ENCODE data around the gene GRK3.

GRK3 gene

DNA sequence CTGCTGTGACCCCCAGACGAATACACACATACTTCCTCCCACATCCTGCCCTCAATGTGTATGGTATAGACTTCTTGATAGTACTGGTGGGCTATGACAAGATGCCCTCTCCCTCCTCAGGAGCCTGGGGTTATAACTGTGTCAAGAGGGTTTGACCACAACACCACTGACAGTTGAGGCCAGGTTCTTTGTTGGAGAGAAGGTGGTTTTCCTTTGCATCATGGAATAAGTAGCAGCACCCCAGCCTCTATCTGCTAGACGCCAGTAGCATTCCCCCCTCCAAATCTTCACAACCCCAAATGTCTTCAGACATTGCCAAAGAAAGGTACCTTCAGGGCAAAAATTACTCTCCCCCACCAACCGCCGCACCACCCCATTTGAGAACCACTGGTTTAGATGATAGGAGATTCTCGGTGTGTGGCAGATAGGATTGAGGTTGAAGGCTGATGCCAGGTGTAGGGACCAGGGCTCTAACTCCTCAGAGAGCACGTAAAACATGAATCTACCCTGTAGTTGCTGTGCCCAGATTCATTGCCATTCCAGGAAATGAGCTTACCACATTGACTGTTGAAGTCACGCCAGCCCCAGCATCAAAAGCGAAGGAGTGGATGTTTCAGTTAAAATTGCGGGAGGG, 172.0 kb downstream of the GRK3 start:
- no peak for DNase-seq (ENCODE audit: low spot score)

DNA sequence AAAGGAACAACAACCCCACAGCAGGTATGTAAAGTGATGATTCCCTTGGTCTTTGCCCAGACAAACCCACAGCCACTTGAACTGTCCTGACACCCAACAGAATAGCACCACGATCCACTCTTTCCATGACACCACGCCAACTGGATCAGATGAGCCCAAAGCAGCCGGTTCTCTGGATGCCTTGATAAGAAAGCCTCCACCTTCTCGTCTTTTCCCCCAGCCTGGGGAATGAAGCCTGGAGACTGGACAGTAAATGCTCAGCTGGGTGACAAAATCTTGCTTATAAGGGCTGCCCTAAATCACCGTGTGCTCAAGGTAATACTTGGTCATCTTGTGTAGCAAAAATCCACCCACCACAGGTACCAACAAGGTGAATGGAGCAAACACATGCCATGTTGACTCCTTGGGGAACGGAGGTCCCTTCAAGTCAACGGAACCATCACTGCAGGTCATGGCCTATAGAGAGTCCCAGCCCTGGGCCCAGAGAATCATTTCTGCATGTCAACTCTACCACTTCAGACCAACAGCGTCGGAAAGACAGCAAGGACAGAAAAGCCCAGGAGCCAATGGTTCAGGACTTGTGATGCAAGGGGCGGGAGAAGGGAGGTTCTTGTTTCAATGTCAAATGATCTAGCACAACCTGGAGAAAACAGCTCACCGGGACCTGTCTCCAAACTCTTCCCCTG, 175.3 kb downstream of the GRK3 start:
- no peak for DNase-seq (ENCODE audit: low spot score)

DNA sequence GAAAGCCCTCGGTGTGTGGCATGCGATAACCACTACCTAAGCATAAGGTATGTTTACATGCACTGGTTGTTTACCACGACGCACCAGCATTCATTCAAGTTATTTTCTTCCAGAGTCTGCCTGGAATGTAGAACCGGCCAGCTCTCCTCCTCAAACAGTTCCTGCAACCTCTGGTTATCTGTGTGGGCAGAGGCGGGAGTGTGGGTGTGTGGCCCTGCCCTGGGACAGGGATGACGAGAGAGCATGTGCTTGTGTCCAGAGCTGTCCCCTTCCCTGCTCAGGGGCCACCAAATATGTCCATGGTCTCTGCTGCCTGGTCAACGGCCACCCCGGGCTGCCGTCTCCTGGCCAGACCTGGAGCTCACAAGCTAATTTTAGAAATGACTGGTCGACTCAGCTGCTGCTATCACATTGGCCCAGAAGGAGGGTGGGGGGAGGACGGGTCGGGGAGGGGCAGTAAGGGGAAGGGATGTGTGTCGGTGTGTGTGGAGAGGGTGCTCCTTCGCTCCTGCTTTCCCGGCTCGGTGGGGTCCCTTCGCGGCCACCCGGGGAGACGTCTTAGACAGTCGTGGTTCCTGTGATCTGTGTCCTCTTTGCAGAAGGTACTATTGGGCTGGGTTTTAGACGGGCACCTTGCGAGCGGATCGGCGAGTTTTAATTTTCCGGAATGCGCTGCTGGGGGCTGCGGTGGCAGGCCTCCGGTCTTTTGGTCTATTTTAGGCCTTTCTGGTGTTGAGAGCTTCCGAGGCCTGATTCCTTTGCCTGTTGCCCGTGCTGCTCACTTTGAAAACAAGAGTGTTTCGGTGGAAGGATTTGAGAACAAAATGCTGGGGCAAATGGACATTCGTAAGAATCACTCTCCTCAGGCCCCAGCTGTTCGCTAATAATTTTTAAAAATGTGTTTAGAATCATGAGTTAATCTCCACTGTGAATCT, 177.5 kb downstream of the GRK3 start, which contains the start of gene MYO18B:
Gene MYO18B, plus strand, starts transcription at position 497 of the 935 bp plus-strand sequence. CDS start 18,905 bp downstream, outside the sequence.
- no peak for DNase-seq (ENCODE audit: low spot score)

DNA sequence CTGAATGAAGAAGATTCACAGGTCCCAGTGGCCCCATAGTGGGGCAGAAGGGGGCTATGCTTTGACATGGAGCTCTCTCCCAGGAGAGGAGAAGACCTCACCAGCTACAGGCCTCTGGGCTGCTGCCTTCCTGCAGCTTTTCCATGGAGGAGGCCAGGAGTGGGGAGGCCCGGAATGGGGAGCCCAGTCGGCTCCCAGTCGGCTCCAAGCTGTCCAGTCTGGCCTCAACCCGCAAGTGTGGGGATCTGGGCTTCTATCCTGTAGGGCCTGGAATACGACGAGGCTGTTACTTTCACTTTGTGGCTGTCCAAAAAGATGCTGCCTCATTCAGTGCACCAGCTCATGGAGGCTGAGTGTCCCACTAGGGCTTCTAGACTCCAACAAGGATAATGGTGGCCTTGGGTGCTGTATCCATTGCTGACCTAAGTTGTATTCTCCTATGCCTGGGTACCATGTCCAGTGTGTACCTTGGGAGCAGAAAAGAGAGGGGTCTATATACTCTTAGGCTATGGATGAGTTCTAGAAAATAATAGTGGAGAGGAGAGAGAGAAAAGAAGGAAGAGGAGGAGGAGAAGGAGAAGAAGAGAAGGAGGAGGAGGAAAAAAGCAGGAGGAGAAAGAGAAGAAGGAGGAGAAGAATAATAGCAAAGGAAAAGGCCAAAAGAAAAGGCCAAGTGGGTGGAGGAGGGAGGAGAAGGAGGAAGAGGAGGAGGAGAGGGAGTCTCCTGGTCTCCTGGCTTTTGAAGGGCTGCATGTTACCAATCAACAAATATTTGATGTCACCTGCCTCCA, 178.6 kb downstream of the GRK3 start:
- no peak for DNase-seq (ENCODE audit: low spot score)

DNA sequence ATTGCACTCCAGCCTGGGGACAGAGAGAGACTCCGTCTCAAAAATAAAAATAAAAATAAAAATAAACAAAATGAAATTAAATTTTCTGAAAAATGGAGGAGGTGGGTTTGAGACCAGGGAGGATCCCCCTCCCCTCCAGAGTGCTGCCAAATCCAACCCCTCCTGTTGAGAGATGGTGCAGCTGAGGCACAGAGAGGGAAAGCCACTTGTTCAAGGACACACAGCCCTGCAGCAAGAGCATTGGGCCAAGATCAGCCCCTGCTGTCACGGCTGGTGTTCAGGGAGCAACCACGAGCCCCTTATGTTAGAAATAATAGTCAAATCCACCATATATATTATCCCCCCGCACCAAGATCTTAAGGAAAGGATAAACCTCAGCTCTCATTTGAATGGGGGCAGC, 180.2 kb downstream of the GRK3 start:
- no peak for DNase-seq (ENCODE audit: low spot score)

DNA sequence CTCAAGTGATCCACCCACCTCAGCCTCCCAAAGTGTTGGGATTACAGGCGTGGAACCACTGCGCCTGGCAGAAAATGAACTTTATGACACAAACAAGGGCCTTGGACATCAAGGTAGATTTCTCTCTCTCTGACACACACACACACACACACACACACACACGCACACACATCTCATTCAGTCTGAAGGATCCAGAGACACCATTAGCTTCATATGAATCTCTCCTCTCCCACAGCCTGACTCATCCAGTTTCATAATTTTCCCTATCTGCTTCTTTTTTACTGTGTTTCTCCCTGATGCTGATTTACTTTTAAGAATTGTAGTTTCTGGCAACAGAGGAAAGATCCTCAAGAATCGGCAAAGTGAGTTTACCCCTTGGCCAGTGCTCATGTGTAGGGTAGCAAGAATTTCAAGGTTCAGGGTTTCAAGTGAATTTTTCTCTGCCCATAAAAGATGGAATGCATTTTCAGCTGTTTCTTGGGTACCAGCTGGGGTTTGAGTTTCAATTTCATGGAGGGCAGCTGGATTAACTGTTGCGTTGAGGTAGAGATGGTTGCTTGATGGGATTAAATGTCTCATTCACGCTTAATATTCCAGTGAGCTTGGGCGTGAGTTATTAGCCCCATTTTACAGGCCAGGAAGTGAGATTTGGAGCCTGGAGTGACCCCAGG, 181.0 kb downstream of the GRK3 start:
- DNase-seq (ENCODE audit: low spot score), result no peak

DNA sequence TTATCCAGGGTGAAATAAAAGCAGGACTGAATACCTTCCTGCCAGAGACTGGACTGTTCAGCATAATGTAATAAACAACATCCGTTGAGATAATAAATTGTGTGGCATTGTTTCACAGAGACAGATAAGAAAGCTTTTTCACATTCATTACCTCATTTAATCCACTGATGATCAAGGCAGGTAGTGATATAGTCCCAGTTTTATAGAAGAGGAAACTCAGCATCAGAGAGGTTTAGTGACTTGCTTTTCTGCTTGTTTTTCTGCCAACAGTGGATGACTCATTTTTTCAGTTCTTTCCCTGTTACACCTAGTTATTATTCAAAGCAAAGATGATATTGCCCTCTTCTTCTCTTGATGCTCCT, 181.5 kb downstream of the GRK3 start:
- DNase-seq (ENCODE audit: low spot score), result no peak

DNA sequence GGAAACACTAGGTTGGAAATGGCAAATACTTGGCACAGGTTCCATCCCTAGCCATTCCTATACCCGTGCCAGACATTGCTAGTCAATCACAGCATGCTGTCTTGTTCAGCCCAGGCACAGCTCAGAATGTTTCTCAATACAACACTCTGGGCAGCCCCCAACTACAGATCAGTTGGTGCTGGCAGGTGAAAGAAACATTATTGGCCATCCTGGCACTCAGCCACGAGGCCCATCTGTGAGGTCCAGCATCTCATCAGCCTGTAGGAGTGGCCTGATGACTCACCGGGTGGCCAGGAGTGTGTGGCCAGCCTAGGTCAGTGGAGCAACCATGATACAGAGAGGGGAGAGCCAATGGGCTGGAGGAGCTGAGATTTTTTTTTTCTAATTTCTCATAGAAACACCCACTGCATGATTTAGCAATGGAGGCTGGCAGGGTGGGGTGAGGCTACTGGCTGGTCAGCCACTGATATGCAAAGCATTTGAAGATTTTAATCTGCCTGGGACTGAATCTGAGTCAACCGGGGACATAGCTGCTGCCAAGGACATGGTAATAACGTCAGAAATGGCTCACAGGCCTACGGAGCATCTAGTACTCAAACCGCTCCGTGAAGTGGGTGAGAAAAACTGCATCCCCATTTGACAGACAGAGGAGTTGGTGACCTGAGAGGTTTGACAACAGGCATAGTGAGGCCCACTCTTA, 182.9 kb downstream of the GRK3 start:
- peak; percentile 48 for DNase-seq (ENCODE audit: low spot score)

DNA sequence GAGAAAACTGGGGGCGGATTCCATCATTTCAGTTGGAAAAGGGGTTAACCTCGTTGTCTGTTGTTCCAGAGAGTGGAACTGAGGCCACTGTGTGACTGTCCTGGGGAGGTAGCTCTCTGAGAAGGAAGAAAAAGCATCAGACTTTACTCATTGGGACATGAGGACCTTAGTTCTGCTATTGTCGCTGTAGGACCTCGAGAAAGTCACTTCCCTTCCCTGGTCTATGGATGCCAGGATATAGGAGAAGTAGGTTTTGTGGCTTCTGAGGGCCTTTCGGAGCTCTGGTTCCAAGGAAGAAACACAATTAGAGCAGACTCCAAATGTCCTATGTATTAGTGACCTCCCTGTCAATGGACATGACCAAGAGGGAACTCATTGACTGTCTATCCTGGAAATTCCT, 183.7 kb downstream of the GRK3 start:
- DNase-seq (ENCODE audit: low spot score), result no peak

DNA sequence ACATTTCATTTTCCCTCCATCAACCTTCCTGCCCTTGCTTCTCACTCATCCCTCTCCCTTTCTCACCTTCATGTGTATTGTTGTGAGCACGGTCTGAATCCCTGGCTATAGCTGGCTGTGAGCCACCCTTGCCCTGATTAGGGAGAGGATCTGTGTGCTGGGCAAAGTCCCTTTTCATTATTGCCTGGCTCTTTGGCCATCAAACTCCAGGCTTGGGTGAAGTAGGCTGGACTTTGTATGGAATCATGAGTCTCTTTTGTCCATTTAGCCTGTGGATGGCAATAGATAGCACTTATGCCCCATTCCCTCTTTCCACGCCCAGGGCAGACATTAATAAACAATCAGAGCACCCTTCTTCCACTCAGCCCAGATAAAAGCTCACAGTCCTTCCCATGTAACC, 184.2 kb downstream of the GRK3 start:
- DNase-seq (ENCODE audit: low spot score), result no peak

DNA sequence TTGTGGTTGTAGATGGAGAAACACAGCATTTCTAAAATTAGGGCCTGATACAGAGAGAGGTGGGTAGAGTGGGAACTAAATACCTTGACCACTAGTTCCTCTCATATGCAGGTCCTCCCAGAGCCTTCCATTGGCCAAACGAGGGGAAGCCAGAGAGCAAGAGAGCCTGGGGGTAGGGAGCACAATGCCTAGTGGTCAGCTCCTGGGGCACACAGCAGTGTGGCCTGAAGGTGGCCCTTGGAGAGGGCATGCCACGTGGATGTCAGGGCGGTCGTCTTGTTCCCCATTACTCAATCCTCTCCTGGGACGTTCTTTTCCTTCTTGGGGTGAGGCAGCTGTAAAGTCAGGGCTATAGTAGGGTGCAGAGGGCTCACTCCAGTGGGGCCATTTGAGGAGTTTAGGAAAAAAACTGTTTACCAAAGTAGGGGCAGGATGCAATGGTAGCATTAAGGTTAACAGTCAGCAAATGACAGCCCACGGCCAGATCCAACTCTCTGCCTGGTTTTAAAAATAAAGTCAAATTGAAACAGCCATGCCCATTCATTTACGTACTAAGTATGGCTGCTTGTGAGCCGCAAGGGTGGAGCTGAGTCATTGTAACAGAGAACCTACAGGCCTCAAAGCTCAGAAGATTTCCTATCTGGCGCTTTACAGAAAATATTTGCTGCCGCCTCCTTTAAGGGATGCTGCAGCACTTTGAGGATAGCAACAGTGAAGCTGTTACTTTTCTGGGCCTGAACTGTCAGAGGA, 185.1 kb downstream of the GRK3 start:
- DNase-seq (ENCODE audit: low spot score), result no peak

DNA sequence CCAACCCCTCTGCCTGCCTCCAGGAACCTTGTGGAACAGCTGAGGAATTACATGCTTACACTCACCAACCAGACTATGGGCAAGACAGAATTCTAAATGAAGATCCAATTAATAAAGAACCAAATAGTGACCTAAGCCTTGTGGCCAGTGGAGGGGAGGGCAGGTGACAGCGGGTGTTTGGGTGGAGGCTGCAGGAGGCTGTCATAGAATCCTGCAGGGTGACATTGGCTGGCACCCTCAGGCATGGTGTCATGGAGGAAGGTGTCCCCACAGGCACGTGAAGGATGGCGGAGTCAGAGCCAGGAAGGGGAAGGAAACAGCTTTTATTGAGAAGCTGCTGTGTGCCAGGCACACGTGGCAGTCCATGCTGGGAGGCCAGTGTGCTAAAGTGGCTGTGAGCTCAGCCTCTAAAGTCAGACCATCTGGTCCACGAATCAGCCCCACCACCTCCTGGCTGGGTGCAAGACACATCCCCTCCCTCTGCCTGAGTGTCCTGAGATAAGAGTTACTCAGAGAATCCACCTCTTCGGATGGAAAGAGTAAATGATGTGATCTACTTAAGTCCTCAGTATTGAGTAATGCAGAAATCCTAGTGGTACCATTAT, 186.2 kb downstream of the GRK3 start:
- no peak for DNase-seq (ENCODE audit: low spot score)

DNA sequence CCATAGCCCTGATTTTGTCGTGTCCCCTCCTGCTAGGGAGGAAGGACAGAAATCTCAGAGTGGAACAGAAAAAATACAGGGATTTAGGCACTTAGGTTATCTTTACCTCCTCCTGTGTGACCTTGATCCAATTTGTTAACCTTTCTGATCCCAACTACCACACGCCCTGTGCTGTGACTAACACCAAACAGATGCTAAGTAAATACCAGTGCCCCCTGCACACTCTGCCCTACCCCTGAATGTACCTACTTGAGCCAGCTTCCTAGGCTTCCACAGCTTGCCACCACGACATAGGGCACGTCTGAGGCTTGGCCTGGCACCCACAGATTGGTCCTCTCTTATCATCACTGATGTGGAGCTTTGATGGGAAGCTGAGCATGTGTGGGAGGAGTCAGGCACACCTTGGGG, 186.7 kb downstream of the GRK3 start:
- no peak for DNase-seq (ENCODE audit: low spot score)

DNA sequence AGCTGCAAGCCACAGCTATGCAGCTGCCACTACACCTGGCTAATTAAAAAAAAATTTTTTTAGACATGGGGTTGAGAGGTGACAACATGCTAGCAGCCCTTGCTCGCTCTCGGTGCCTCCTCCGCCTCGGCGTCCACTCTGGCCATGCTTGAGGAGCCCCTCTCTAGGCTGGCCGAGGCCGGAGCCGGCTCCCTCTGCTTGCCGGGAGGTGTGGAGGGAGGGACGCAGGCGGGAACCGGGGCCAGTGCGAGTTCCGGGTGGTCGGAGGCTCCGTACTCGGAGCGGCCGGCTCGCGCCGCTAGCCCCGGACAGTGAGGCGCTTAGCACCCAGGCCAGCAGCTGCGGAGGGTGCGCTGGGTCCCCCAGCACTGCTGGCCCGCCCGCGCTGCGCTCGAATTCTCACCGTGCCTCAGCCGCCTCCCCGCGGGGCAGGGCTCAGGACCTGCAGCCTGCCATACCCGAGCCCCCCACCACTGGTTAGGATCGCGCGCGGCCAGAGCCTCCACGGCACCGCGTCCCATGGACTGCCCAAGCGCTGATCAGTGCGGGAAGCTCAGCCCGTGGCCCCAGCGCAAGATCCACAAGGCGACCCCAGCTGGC, 188.2 kb downstream of the GRK3 start:
- DNase-seq (ENCODE audit: low spot score), result no peak

DNA sequence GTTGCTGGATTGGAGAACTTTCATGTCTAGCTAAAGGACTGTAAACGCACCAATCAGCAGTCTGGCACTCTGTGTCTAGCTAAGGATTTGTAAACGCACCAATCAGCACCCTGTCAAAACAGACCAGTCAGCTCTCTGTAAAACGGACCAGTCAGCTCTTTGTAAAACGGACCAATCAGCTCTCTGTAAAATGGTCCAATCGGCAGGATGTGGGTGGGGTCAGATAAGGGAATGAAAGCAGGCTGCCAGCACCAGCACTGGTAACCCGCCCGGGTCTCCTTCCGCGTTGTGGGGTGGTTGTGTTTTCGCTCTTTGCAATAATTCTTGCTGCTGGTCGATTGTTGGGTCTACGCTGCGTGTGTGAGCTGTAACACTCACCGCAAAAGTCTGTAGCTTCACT, 188.8 kb downstream of the GRK3 start:
- DNase-seq (ENCODE audit: low spot score), result no peak

DNA sequence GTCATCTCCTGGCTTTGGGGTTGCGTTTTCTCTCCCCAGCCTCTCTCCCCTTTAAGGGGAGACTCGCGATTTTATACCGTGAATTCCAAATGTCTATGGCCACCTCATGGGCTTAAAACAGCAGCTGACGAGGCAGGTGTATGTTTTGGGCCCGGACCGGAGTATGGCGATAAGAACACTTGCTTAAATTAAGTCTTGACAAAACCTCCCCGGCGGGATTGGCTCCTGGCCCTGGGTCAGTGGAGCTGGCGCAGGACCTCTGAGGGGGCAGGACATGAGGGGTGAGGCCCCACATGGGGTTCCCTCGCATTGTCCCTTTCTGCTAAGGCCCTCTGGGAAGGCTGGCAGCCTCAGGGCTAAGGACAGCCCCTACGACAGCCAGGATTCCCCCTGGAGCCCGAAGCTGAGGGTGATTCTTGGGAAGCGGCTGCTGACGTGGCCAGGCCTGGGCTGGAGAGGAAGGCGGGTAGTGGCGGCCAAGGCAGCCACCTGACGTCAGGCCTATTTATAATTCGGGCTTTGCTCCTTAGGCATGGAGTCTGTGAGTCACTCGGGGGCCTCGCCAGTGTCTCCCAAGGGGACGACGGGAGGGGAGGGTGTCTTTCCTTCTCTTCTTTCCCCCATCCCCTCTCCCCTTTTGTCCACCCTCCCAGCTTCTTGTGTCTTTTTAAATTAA, 190.2 kb downstream of the GRK3 start:
- no peak for DNase-seq (ENCODE audit: low spot score)

DNA sequence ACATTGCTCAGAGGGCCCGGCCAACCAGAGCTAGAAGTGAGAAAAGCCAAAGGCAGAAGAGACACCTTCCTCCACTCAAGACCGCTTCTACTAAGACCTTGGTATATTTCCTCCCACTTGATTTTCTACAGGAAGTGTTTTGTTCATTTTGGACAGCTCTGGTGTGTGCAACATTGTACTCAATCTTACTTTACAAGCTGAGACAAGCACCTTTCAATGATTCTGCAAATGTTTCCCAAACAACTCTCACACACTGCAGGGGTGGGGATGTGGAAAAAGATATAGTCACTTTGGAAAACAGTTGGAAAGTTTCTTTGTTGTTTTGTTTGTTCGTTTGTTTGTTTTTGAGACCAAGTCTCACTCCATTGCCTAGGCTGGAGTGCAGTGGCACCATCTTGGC, 193.2 kb downstream of the GRK3 start:
- DNase-seq (ENCODE audit: low spot score), result no peak

DNA sequence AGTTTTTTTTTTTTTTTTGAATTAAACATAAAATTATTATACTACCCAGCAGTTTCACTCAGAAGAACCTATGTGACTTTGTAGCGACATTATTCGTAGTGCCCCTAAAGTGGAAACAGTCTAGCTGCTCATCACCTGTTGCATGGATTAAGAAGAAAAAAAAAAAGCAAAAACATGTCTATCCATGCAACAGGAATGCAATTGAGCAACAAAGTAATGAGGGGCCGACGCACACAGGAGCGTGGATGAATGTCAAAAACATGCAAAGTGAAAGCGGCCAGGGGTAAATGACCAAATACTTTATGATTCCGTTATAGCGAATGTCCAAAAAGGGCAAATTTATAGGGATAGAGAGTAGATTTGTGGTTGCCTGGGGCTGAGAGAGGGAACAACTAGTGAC, 193.8 kb downstream of the GRK3 start:
- no peak for DNase-seq (ENCODE audit: low spot score)

DNA sequence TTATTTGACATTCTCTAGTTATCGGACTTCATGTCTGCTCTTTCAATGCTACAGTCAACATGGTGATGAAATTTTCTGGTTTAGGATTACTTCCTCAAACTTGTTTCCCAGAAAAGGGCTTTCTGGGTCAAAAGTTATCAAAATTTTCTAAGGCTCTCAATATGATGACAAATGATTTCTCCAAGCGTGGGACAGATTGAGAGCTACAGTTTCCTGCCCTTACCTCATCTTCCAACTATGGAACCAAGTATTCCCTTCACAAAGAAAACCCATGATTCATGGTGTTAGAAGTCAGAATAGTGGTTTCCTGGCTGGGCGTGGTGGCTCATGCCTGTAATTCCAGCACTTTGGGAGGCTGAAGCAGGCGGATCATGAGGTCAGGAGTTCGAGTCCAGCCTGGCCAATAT, 195.4 kb downstream of the GRK3 start:
- DNase-seq (ENCODE audit: low spot score), result peak; percentile 81

All from RKO (cell line).